MM.1S (cell line): ENCODE measurements around the gene NUDT22.

Experiments used
- DNase-seq: peaks from one replicate; pipeline ENCODE4 v3.0.0-alpha.2; 2015
- H2AFZ ChIP-seq: fragments of 300-600 bp; sonication (generic); 2 replicates; pipeline ENCODE4 v1.6.0; 2016; ENCODE audit warnings: antibody characterized with exemption, low read length
- H3F3A ChIP-seq: fragments of 300-600 bp; sonication (generic); 2 replicates; pipeline ENCODE4 v1.6.1; 2016; ENCODE audit warnings: mild to moderate bottlenecking, antibody characterized with exemption, low read length, moderate library complexity, mixed read lengths; ENCODE audit not compliant: insufficient read depth
- H3K27ac ChIP-seq: fragments of 300-600 bp; sonication (generic); 2 replicates; pipeline ENCODE4 v1.5.1; 2016; ENCODE audit warnings: mild to moderate bottlenecking, low read length
- H3K27me3 ChIP-seq: fragments of 300-600 bp; sonication (generic); replicated peaks from 2 replicates; pipeline ENCODE4 v1.6.0; 2016; ENCODE audit warnings: low read length; ENCODE audit not compliant: insufficient read depth
- H3K36me3 ChIP-seq: fragments of 300-600 bp; sonication (generic); replicated peaks from 2 replicates; pipeline ENCODE4 v1.6.1; 2016; ENCODE audit warnings: mild to moderate bottlenecking, low read length, mixed read lengths; ENCODE audit not compliant: insufficient read depth
- H3K4me1 ChIP-seq: fragments of 300-600 bp; sonication (generic); 2 replicates; pipeline ENCODE4 v1.6.1; 2016; ENCODE audit warnings: low read length, mixed read lengths
- H3K4me2 ChIP-seq: fragments of 300-600 bp; sonication (generic); 2 replicates; pipeline ENCODE4 v1.6.0; 2016; ENCODE audit warnings: low read depth, low read length
- H3K4me3 ChIP-seq: fragments of 300-600 bp; sonication (generic); 2 replicates; pipeline ENCODE4 v1.5.1; 2016; ENCODE audit warnings: low read length, mixed read lengths
- H3K79me2 ChIP-seq: fragments of 300-600 bp; sonication (generic); 2 replicates; pipeline ENCODE4 v1.6.1; 2016; ENCODE audit warnings: mixed run types, low read length, mixed read lengths
- H3K9ac ChIP-seq: fragments of 300-600 bp; sonication (generic); 2 replicates; pipeline ENCODE4 v1.6.1; 2016; ENCODE audit warnings: low read length, mixed read lengths
- H3K9me2 ChIP-seq: fragments of 300-600 bp; sonication (generic); replicated peaks from 2 replicates; pipeline ENCODE4 v1.6.1; 2016; ENCODE audit warnings: mild to moderate bottlenecking, low read length, mixed read lengths; ENCODE audit not compliant: insufficient read depth
- H3K9me3 ChIP-seq: fragments of 300-600 bp; sonication (generic); replicated peaks from 2 replicates; pipeline ENCODE4 v1.6.1; 2016; ENCODE audit warnings: mild to moderate bottlenecking, low read length, mixed read lengths; ENCODE audit not compliant: insufficient read depth
- H4K20me1 ChIP-seq: fragments of 300-600 bp; sonication (generic); 2 replicates; pipeline ENCODE4 v1.6.1; 2016; ENCODE audit warnings: mild to moderate bottlenecking, low read length, moderate library complexity, mixed read lengths; ENCODE audit not compliant: insufficient read depth
- EZH2 ChIP-seq: fragments of 300-600 bp; sonication (generic); optimal IDR thresholded peaks from 2 replicates; pipeline ENCODE3; 2017; ENCODE audit warnings: low read depth, mild to moderate bottlenecking, antibody characterized with exemption, low read length, mixed read lengths
- EZH2phosphoT487 ChIP-seq: fragments of 300-600 bp; sonication (generic); IDR thresholded peaks from 2 replicates; pipeline ENCODE4 v1.6.1; 2018; ENCODE audit warnings: antibody characterized with exemption, low read length
- TF ChIP-seq, protein P1 (sequence below): fragments of 300-600 bp; sonication (generic); IDR thresholded peaks from 2 replicates; pipeline ENCODE4 v1.5.1; 2016; ENCODE audit warnings: antibody characterized with exemption, low read length, mixed read lengths

NUDT22 gene

DNA sequence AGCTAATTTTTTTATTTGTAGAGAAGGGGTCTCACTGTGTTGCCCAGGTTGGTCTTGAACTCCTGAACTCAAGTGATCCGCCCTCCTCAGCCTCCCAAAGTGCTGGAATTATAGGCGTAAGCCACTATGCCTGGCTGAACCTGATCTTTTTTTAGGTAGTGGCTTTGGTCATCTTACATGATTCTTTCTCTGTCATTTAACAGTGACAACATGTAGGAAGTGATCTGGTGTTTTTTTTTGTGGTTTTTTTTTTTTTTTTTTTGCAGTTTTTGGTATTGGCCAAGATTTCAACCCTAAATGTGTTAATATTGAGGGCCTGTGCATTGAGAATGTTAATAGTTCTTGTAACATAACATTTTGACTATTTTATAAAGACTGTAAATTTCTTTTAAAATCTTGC lies 27.6 kb upstream of the NUDT22 start:
- Histone ChIP-seq H3K4me1 (no peaks in the 10 kb centered on the region), H3K27me3 (no peaks in the 10 kb centered on the region), H2AFZ (no peak overlapping the region), H4K20me1 (peaks cover 8% of the 10 kb centered on the region; the same call in 1 of the 2 replicates), H3K4me2 (no peak overlapping the region), H3K36me3 (peaks cover 56% of the 10 kb centered on the region), H3F3A (no peaks in the 10 kb centered on the region; the same call in none of the 2 replicates), H3K9ac (no peak overlapping the region), H3K9me3 (no peaks in the 10 kb centered on the region), H3K9me2 (no peaks in the 10 kb centered on the region), H3K27ac (no peak overlapping the region), H3K79me2 (peaks cover 73% of the 10 kb centered on the region), H3K4me3 (no peak overlapping the region)
- TF ChIP-seq EZH2: no peak
- TF ChIP-seq EZH2phosphoT487: no peak
- TF ChIP-seq, protein P1, sequence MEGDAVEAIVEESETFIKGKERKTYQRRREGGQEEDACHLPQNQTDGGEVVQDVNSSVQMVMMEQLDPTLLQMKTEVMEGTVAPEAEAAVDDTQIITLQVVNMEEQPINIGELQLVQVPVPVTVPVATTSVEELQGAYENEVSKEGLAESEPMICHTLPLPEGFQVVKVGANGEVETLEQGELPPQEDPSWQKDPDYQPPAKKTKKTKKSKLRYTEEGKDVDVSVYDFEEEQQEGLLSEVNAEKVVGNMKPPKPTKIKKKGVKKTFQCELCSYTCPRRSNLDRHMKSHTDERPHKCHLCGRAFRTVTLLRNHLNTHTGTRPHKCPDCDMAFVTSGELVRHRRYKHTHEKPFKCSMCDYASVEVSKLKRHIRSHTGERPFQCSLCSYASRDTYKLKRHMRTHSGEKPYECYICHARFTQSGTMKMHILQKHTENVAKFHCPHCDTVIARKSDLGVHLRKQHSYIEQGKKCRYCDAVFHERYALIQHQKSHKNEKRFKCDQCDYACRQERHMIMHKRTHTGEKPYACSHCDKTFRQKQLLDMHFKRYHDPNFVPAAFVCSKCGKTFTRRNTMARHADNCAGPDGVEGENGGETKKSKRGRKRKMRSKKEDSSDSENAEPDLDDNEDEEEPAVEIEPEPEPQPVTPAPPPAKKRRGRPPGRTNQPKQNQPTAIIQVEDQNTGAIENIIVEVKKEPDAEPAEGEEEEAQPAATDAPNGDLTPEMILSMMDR: no peak
- no peak for DNase-seq

- TF ChIP-seq EZH2 (no peak), EZH2phosphoT487 (no peak)
- TF ChIP-seq, protein P1: no peak
- Histone ChIP-seq H3K27me3 (no peaks in the 10 kb centered on the region), H3K4me3 (no peak overlapping the region), H3K36me3 (peaks cover 31% of the 10 kb centered on the region), H3K9ac (no peak overlapping the region), H3K27ac (no peak overlapping the region), H3K9me3 (no peaks in the 10 kb centered on the region), H3F3A (no peaks in the 10 kb centered on the region; the same call in 1 of the 2 replicates), H3K9me2 (no peaks in the 10 kb centered on the region), H3K79me2 (peaks cover 62% of the 10 kb centered on the region), H2AFZ (no peak overlapping the region), H3K4me2 (no peak overlapping the region), H3K4me1 (peaks cover 7% of the 10 kb centered on the region; the same call in 1 of the 2 replicates), H4K20me1 (no peaks in the 10 kb centered on the region)
- DNase-seq: no peak
Measured at GRCh38 chr11:64201543-64201942, 24.5 kb upstream of the NUDT22 start.

- Histone ChIP-seq H3K4me1 (peaks cover 10% of the 10 kb centered on the region), H3K9me3 (no peaks in the 10 kb centered on the region), H3K36me3 (peaks cover 20% of the 10 kb centered on the region; the same call in 1 of the 2 replicates), H3K9ac (no peak overlapping the region), H3K27me3 (no peaks in the 10 kb centered on the region), H2AFZ (no peak overlapping the region), H3F3A (no peaks in the 10 kb centered on the region; the same call in none of the 2 replicates), H3K9me2 (no peaks in the 10 kb centered on the region), H3K79me2 (peaks cover 48% of the 10 kb centered on the region), H4K20me1 (no peaks in the 10 kb centered on the region), H3K27ac (no peak overlapping the region), H3K4me3 (no peak overlapping the region), H3K4me2 (no peak overlapping the region)
- TF ChIP-seq, protein P1: no peak
- TF ChIP-seq EZH2: no peak
- TF ChIP-seq EZH2phosphoT487: no peak
- no peak for DNase-seq
Measured at GRCh38 chr11:64202992-64203391, 23.1 kb upstream of the NUDT22 start.
